H1 (cell line): Measurements from ENCODE around the gene CACNB1. TPM values are rescaled to one million over a fixed set of nuclear protein-coding genes. Genes with fewer than 3 reads are reported as not detected.

Experiments
- ASH2L ChIP-seq: fragments of 200-600, 300-600 bp; sonication (generic); IDR thresholded peaks from one replicate; pipeline ENCODE4 v1.7.1; 2017; ENCODE audit warnings: low read length
- SIRT6 ChIP-seq: IDR thresholded peaks from one replicate; pipeline ENCODE4 v1.7.1; 2012; ENCODE audit warnings: low read length, inconsistent platforms
- polyA plus RNA-seq, 7 experiments: library from polyadenylated mRNA; depleted of rRNA in 3 of 7; stranded (reverse) in 5 of 7; unstranded in 2 of 7; fragments of >200 nt in 5 of 7; fragments of 200-250 nt in 2 of 7; gene quantifications; 1 replicate in 5 of 7; 2 replicates in 1 of 7; 4 replicates in 1 of 7; pipeline versions ENCODE4 v1.2.1 to v1.2.3, GENCODE V29; 2011 to 2013; ENCODE audit warnings: missing spikeins in 2 of 7, mixed read lengths in 2 of 7
- total RNA-seq: library from RNA; stranded (reverse); fragmentation: NEBNext Ultra II Directional; extraction: Animal tissue kit (Norgen Biotek cat#: 25700); gene quantifications from 2 replicates; pipeline ENCODE4 v1.2.1, GENCODE V29; 2021

Gene CACNB1
- total and polyA plus RNA-seq, 2 of the 8 experiments (the other 6 are each of a cell fraction or from before 2014, with no cell fraction given), result 7.2 to 17.8 TPM

- TF ChIP-seq SIRT6 (no peak), ASH2L (no peak)
Observed at GRCh38 chr17:39225308-39225958, 28.0 kb upstream of the CACNB1 start, which contains the start of gene STAC2 (continued).
